T-cell (primary cell): ENCODE measurements around the gene SH2D4B. TPM values are rescaled to one million over a fixed set of nuclear protein-coding genes. Genes with fewer than 3 reads are reported as not detected.

Experiments used
- ATAC-seq, 4 experiments: fragments of 200-7000 bp in 3 of 4; fragments of 150-1000 bp in 1 of 4; cut with Tn5 transposase; replicated peaks in 1 of 4; 1 replicate in 3 of 4; 2 replicates in 1 of 4; pipeline ENCODE4 v1.10.0; 2021; ENCODE audit warnings: moderate library complexity in 3 of 4, mild to moderate bottlenecking in 2 of 4, moderate number of reproducible peaks in 1 of 4
- CTCF ChIA-PET, 2 donors: fragments of 300-600 bp; sonication (Branson Sonifier 250); formaldehyde crosslinking; loops; one replicate each; lab custom pipeline; 2022; ENCODE audit warnings: antibody characterized with exemption in 2 of 2; lab: Charles Lee
- POLR2A ChIA-PET, 2 donors: fragments of 300-600 bp; sonication (Branson Sonifier 250); formaldehyde crosslinking; loops; one replicate each; lab custom pipeline; 2022; ENCODE audit warnings: antibody characterized with exemption in 2 of 2; lab: Charles Lee
- DNase-seq, 35 experiments: peaks; one replicate each; pipeline versions ENCODE4 v3.0.0 to v3.0.0-alpha.2; 2013 to 2023
- H3K27ac ChIP-seq: one replicate; pipeline ENCODE4 v1.5.1; 2013; ENCODE audit warnings: low read length
- H3K27me3 ChIP-seq, 2 experiments: replicated peaks in 1 of 2; 1 replicate in 1 of 2; 2 replicates in 1 of 2; pipeline versions ENCODE4 v1.6.1 to v1.7.0; 2013; ENCODE audit warnings: low read length in 1 of 2, mixed read lengths in 1 of 2; ENCODE audit not compliant: control insufficient read depth in 2 of 2, insufficient read depth in 2 of 2; ENCODE audit errors: extremely low read depth in 1 of 2
- H3K36me3 ChIP-seq, 2 donors: 1 replicate in 1 of 2; 2 replicates in 1 of 2; pipeline versions ENCODE4 v1.6.1 to v1.7.0; 2013; ENCODE audit warnings: low read length in 1 of 2; ENCODE audit not compliant: control insufficient read depth in 2 of 2, insufficient read depth in 1 of 2; ENCODE audit errors: extremely low read depth in 1 of 2
- H3K4me1 ChIP-seq, 2 experiments: 1 replicate in 1 of 2; 2 replicates in 1 of 2; pipeline versions ENCODE4 v1.6.1 to v1.7.0; 2013; ENCODE audit warnings: low read length in 2 of 2, mixed read lengths in 1 of 2; ENCODE audit not compliant: insufficient read depth in 2 of 2, control insufficient read depth in 1 of 2; ENCODE audit errors: extremely low read depth in 1 of 2
- H3K4me3 ChIP-seq, 2 donors: 1 replicate in 1 of 2; 2 replicates in 1 of 2; pipeline versions ENCODE4 v1.5.1 to v1.7.0; 2013; ENCODE audit warnings: mild to moderate bottlenecking in 2 of 2, low read length in 1 of 2, moderate library complexity in 1 of 2; ENCODE audit not compliant: control insufficient read depth in 1 of 2; ENCODE audit errors: extremely low read depth in 1 of 2
- H3K9me3 ChIP-seq: 2 replicates; pipeline ENCODE4 v1.7.0; 2013
- H3K27ac Mint-ChIP-seq, 2 donors: one replicate each; pipeline ENCODE4 v1.8.0; 2020 to 2021; ENCODE audit warnings: mild to moderate bottlenecking in 2 of 2, mixed read lengths in 2 of 2
- H3K27me3 Mint-ChIP-seq, 2 donors: one replicate each; pipeline ENCODE4 v1.8.0; 2021 to 2022; ENCODE audit warnings: mixed read lengths in 2 of 2
- H3K36me3 Mint-ChIP-seq: one replicate; pipeline ENCODE4 v1.8.0; 2021; ENCODE audit warnings: mixed read lengths
- H3K4me1 Mint-ChIP-seq, 3 donors: one replicate each; pipeline ENCODE4 v1.8.0; 2020 to 2022; ENCODE audit warnings: mixed read lengths in 3 of 3, mild to moderate bottlenecking in 1 of 3
- H3K4me3 Mint-ChIP-seq, 3 donors: one replicate each; pipeline ENCODE4 v1.8.0; 2020 to 2022; ENCODE audit warnings: mild to moderate bottlenecking in 3 of 3, mixed read lengths in 3 of 3, moderate library complexity in 3 of 3
- H3K9me3 Mint-ChIP-seq, 3 donors: one replicate each; pipeline ENCODE4 v1.8.0; 2020 to 2022; ENCODE audit warnings: mixed read lengths in 3 of 3
- WGBS: methylation state at CpG from one replicate; pipeline ENCODE4 v1.1.5; 2013; ENCODE audit warnings: missing lambda C conversion rate; ENCODE audit not compliant: insufficient coverage; 5-methylcytosine and 5-hydroxymethylcytosine counted together
- total RNA-seq, 35 experiments: library from RNA in 6 of 35; stranded (reverse) in 6 of 35; fragments of 120-200 nt in 1 of 35; gene quantifications; one replicate each; pipeline versions ENCODE4 v1.2.1 to v1.2.4 and lab custom pipeline; 2013 to 2026

The SH2D4B gene
- total RNA-seq, 5 donors from 2014 or later (not counting 1 experiment from before 2014, with no cell fraction given) = 0.12 to 0.26 (median 0.23) TPM

- Histone ChIP-seq H3K36me3 (peaks cover 8 to 52% of the 10 kb centered on the region in 2 donors), H3K27ac (peak overlapping the region; percentile 60), H3K4me1 (peaks cover 84 to 91% of the 10 kb centered on the region in 2 experiments), H3K4me3 (peak overlapping the region; percentile 2 to 17), H3K9me3 (no peaks in the 10 kb centered on the region), H3K27me3 (no peaks in the 10 kb centered on the region)
- peak overlapping the region; percentile 13 to 57 (median 40) for H3K4me3 Mint-ChIP-seq
- WGBS = 40% methylated on average over 1 of the region's 4 CpGs
- H3K36me3 Mint-ChIP-seq = peaks cover 69% of the 10 kb centered on the region
- peaks cover 99 to 100% (median 99%) of the 10 kb centered on the region in 3 donors for H3K4me1 Mint-ChIP-seq
- ATAC-seq (peak; percentile 52 to 86 (median 62)), DNase-seq (peak in 2 of 35 experiments; percentile 36 to 64)
- H3K27ac Mint-ChIP-seq = peak overlapping the region; percentile 86 to 87
- ChIA-PET CTCF (interaction anchor here in 1 of 2 donors (0.9 to 1.4 kb wide), 5 partner anchors 9 to 86 kb away, joined by 3 to 8 read pairs (median 4); no protein-coding TSS in a partner anchor), POLR2A (no interaction called here)
- H3K9me3 Mint-ChIP-seq = peaks cover 0 to 13% (median 8%) of the 10 kb centered on the region in 3 donors
- no peaks in the 10 kb centered on the region for H3K27me3 Mint-ChIP-seq
Observed at GRCh38 chr10:80493522-80494051, 44.1 kb upstream of the SH2D4B start.

- peak overlapping the region; percentile 39 to 80 (median 53) for H3K4me3 Mint-ChIP-seq
- peaks cover 47% of the 10 kb centered on the region for H3K36me3 Mint-ChIP-seq
- ChIA-PET CTCF (interaction anchor here (0.6 to 2.1 kb wide), 7 partner anchors 8 to 52 kb away, joined by 3 to 7 read pairs (median 4); no protein-coding TSS in a partner anchor), POLR2A (interaction anchor here in 1 of 2 donors (1.9 kb wide), 1 partner anchor 33 kb away, joined by 8 read pairs; no protein-coding TSS in a partner anchor)
- no peak for ATAC-seq
- no CpG with 5 or more reads among the region's 4 CpGs for WGBS
- Histone ChIP-seq H3K27me3 (no peaks in the 10 kb centered on the region), H3K4me3 (no peak overlapping the region), H3K4me1 (peaks cover 84 to 91% of the 10 kb centered on the region in 2 experiments), H3K36me3 (peaks cover 11 to 30% of the 10 kb centered on the region in 2 donors), H3K27ac (peak overlapping the region; percentile 70), H3K9me3 (no peaks in the 10 kb centered on the region)
- peaks cover 97 to 100% (median 99%) of the 10 kb centered on the region in 3 donors for H3K4me1 Mint-ChIP-seq
- DNase-seq = no peak
- peak overlapping the region; percentile 95 to 99 for H3K27ac Mint-ChIP-seq
- no peaks in the 10 kb centered on the region for H3K27me3 Mint-ChIP-seq
- H3K9me3 Mint-ChIP-seq = peaks cover 0 to 8% (median 6%) of the 10 kb centered on the region in 3 donors
Observed at GRCh38 chr10:80496555-80497172, 41.0 kb upstream of the SH2D4B start.

GRCh38 chr10:80497187-80498077 lies 40.3 kb upstream of the SH2D4B start:
- ATAC-seq (peak in 2 of 4 experiments; percentile 29 to 33), DNase-seq (no peak)
- peaks cover 11 to 30% of the 10 kb centered on the region in 2 donors for H3K36me3 ChIP-seq
- H3K27me3 ChIP-seq = no peaks in the 10 kb centered on the region
- peaks cover 84 to 92% of the 10 kb centered on the region in 2 experiments for H3K4me1 ChIP-seq
- Mint-ChIP-seq H3K27ac (peak overlapping the region; percentile 95 to 99), H3K27me3 (no peaks in the 10 kb centered on the region), H3K4me1 (peaks cover 97 to 100% (median 99%) of the 10 kb centered on the region in 3 donors), H3K36me3 (peaks cover 46% of the 10 kb centered on the region), H3K9me3 (peaks cover 0 to 8% (median 6%) of the 10 kb centered on the region in 3 donors), H3K4me3 (peak overlapping the region; percentile 53 to 80 (median 62))
- 41% methylated on average over 3 of the region's 7 CpGs for WGBS
- H3K4me3 ChIP-seq = peak overlapping the region in 1 of 2 donors; percentile 57
- POLR2A ChIA-PET = interaction anchor here (0.6 to 1.9 kb wide), 4 partner anchors 21 to 80 kb away, joined by 3 to 9 read pairs (median 8); no protein-coding TSS in a partner anchor
- CTCF ChIA-PET = interaction anchor here (0.6 to 2.1 kb wide), 11 partner anchors 8 to 119 kb away, joined by 3 to 7 read pairs (median 4); no protein-coding TSS in a partner anchor
- H3K9me3 ChIP-seq = no peaks in the 10 kb centered on the region
- peak overlapping the region; percentile 70 for H3K27ac ChIP-seq

- ATAC-seq = peak in 3 of 4 experiments; percentile 10 to 25 (median 14)
- WGBS = 70% methylated on average over 3 of the region's 8 CpGs
- H3K27ac Mint-ChIP-seq = peak overlapping the region; percentile 95 to 99
- no peaks in the 10 kb centered on the region for H3K27me3 ChIP-seq
- H3K9me3 Mint-ChIP-seq = peaks cover 0 to 8% (median 6%) of the 10 kb centered on the region in 3 donors
- peaks cover 87 to 93% of the 10 kb centered on the region in 2 experiments for H3K4me1 ChIP-seq
- peak overlapping the region; percentile 1 to 32 for H3K4me3 ChIP-seq
- ChIA-PET POLR2A (interaction anchor here in 1 of 2 donors (0.6 kb wide), 3 partner anchors 22 to 1174 kb away, joined by 3 to 8 read pairs (median 3); no protein-coding TSS in a partner anchor), CTCF (interaction anchor here (0.9 to 1.9 kb wide), 8 partner anchors 7 to 120 kb away, joined by 3 to 6 read pairs (median 4); no protein-coding TSS in a partner anchor)
- no peaks in the 10 kb centered on the region for H3K9me3 ChIP-seq
- peaks cover 42% of the 10 kb centered on the region for H3K36me3 Mint-ChIP-seq
- H3K36me3 ChIP-seq = peaks cover 11 to 30% of the 10 kb centered on the region in 2 donors
- H3K27me3 Mint-ChIP-seq = no peaks in the 10 kb centered on the region
- peaks cover 98 to 100% (median 99%) of the 10 kb centered on the region in 3 donors for H3K4me1 Mint-ChIP-seq
- peak overlapping the region; percentile 70 for H3K27ac ChIP-seq
- peak overlapping the region; percentile 53 to 80 (median 62) for H3K4me3 Mint-ChIP-seq
- DNase-seq = no peak
Observed at GRCh38 chr10:80498078-80498832, 39.4 kb upstream of the SH2D4B start.
